BJ (cell line): Measurements from ENCODE around the gene DEUP1. TPM values are rescaled to one million over a fixed set of nuclear protein-coding genes. Genes with fewer than 3 reads are reported as not detected.

Experiments
- CTCF ChIA-PET: fragments of 350-600 bp; formaldehyde crosslinking; extraction: SDS; loops from one replicate; lab custom pipeline; 2021; ENCODE audit warnings: antibody characterized with exemption, inconsistent platforms; lab: Yijun Ruan, JAX
- POLR2A ChIA-PET: fragments of 300-600 bp; sonication (Branson Sonifier 250); formaldehyde crosslinking; extraction: SDS; loops from one replicate; lab custom pipeline; 2021; ENCODE audit warnings: antibody characterized with exemption; lab: Charles Lee
- DNase-seq: peaks from one replicate; pipeline ENCODE4 v3.0.0-alpha.2; 2011; ENCODE audit warnings: low read depth
- H3K27me3 ChIP-seq: 2 replicates; pipeline ENCODE4 v1.6.0; 2011; ENCODE audit warnings: low read length; ENCODE audit not compliant: control insufficient read depth, insufficient read depth
- H3K36me3 ChIP-seq: 2 replicates; pipeline ENCODE4 v1.5.1; 2011; ENCODE audit warnings: low read length; ENCODE audit not compliant: control insufficient read depth, insufficient read depth
- H3K4me3 ChIP-seq: 2 replicates; pipeline ENCODE4 v1.5.1; 2011; ENCODE audit warnings: low read depth, mild to moderate bottlenecking, control low read depth, low read length
- polyA plus RNA-seq: library from polyadenylated mRNA; depleted of rRNA; stranded (reverse); fragments of >200 nt; gene quantifications from 2 replicates; pipeline ENCODE4 v1.2.3, GENCODE V29; 2011
- TF ChIP-seq, protein P1 (sequence below): IDR thresholded peaks from 2 replicates; pipeline ENCODE4 v1.5.1; 2011; ENCODE audit warnings: low read depth, mild to moderate bottlenecking, control low read depth, inconsistent platforms, low read length, moderate library complexity; ENCODE audit not compliant: insufficient read depth

Gene DEUP1
- polyA plus RNA-seq, 1 experiment = not detected

DNA sequence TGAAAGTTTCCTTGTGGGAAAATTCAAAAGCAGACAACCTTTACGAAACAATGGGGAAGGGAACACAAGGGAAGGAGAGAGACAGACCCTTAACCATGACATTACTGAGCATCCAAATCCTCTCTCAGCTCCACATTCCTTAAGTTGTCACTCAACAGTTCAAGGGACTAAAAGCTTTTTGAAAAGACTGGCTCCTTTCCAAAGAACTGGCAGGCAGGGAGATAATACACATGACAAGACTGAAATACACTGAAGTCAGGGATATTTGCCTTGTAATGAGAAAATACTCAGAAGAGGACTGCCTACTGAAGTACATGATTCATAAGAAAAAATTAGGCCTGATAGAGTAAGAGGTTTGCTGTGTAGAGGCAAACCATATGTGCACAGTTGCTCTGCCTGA is 143.6 kb downstream of the DEUP1 start:
- POLR2A ChIA-PET = no interaction called here
- Histone ChIP-seq H3K27me3 (no peaks in the 10 kb centered on the region), H3K36me3 (no peaks in the 10 kb centered on the region), H3K4me3 (no peak overlapping the region)
- no peak for DNase-seq
- CTCF ChIA-PET = no interaction called here
- TF ChIP-seq, protein P1, sequence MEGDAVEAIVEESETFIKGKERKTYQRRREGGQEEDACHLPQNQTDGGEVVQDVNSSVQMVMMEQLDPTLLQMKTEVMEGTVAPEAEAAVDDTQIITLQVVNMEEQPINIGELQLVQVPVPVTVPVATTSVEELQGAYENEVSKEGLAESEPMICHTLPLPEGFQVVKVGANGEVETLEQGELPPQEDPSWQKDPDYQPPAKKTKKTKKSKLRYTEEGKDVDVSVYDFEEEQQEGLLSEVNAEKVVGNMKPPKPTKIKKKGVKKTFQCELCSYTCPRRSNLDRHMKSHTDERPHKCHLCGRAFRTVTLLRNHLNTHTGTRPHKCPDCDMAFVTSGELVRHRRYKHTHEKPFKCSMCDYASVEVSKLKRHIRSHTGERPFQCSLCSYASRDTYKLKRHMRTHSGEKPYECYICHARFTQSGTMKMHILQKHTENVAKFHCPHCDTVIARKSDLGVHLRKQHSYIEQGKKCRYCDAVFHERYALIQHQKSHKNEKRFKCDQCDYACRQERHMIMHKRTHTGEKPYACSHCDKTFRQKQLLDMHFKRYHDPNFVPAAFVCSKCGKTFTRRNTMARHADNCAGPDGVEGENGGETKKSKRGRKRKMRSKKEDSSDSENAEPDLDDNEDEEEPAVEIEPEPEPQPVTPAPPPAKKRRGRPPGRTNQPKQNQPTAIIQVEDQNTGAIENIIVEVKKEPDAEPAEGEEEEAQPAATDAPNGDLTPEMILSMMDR = no peak

DNA sequence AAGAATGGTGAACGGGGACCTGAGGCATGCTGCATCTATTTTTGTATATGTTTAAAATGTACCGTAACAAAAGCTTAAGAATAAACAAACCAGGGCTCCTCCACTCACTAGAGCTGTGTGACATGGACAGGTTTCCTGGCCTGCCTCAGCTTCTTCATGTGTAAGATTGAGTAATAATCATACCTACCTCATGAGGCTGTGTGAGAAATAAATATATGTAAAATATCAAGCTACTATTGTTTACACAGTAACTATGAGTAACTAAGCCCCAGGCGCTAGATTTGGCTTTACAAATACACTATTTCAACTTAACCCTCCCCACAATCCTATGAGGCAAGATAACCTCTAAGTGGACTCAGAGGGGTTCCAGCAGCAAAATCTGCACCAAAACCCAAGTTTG is 146.3 kb downstream of the DEUP1 start:
- CTCF ChIA-PET = no interaction called here
- POLR2A ChIA-PET = no interaction called here
- Histone ChIP-seq H3K27me3 (no peaks in the 10 kb centered on the region), H3K36me3 (no peaks in the 10 kb centered on the region), H3K4me3 (no peak overlapping the region)
- no peak for DNase-seq
- TF ChIP-seq, protein P1 = no peak

DNA sequence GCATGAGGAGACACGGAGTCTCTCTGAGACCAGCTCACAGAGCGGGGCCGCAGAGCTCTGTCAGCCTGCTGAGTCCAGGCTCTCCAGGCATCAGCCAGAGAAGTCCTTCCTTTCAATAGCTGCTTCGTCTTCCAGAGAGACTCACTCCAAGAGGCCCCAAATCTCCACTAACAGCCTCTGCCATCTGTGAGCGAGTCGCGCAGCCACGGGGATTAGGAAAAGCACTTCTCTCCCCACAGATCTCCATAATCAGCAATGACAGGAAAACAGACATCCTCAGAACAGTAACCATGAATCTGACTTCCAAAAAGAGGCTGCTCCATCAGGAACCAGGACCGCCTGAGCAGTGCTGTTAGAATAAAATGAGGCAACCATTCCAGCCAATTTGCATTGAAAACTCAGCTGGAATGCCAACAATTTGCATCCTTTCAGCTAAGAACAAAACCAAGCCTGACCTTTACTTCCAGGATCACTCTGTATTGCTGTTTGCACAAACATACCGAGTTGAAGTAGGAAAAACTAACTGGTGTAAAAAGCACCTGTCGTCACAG is 147.2 kb downstream of the DEUP1 start:
- ChIA-PET CTCF (no interaction called here), POLR2A (no interaction called here)
- Histone ChIP-seq H3K4me3 (no peak overlapping the region), H3K27me3 (no peaks in the 10 kb centered on the region), H3K36me3 (no peaks in the 10 kb centered on the region; the same call in 1 of the 2 replicates)
- no peak for DNase-seq
- TF ChIP-seq, protein P1 = no peak

DNA sequence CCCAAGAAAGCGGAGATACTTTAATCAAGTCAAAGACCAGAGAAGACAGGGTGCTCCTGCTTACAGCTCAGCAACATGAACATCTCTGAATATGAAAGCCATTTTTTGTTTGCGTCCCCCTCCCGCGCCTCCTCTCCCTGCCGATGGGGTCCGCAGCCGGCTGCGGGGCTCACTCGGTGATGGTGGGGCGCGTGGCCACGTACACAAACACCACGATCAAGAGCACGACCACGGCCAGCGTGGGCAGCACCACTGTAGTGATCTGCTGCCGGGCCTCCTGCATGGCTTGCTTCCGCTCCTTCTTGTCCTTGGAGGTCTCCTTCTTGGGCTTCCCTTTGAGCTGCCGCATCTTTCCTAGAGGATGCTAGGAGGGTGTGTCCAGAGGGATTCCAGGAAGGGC is 148.3 kb downstream of the DEUP1 start:
- POLR2A ChIA-PET = no interaction called here
- CTCF ChIA-PET = no interaction called here
- H3K27me3 ChIP-seq = no peaks in the 10 kb centered on the region

DNA sequence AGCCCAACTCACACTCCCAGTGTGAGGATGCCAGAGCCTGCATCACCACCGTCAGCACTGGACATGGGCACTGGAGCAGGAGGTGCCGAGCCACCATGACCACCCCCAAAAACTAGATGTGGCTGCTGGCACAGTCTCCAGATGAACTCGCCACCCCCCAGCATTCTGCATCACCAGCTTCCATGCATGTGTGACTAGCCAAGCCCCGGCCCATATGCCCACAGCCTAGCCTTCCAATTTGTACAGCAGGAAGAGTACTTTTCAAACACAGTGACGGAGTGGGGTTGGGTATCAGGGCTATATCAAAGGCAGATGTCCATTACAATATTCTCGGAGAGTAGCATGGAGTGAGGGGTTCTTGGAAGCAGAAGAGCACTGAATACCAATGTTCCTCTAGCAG is 149.7 kb downstream of the DEUP1 start:
- CTCF ChIA-PET = no interaction called here

More for the DNA sequence above, 148.3 kb downstream of the DEUP1 start:
- TF ChIP-seq, protein P1 = no peak
- Histone ChIP-seq H3K36me3 (no peaks in the 10 kb centered on the region; the same call in 1 of the 2 replicates), H3K4me3 (no peak overlapping the region)
- no peak for DNase-seq

More for the DNA sequence above, 149.7 kb downstream of the DEUP1 start:
- no peak overlapping the region for H3K4me3 ChIP-seq
- DNase-seq = no peak
- TF ChIP-seq, protein P1 = no peak
- H3K36me3 ChIP-seq = no peaks in the 10 kb centered on the region; the same call in 1 of the 2 replicates
- POLR2A ChIA-PET = no interaction called here
- H3K27me3 ChIP-seq = no peaks in the 10 kb centered on the region
